GM10248 (cell line): ENCODE results near the gene RAB2B.

Experiments used
- CTCF ChIA-PET: fragments of 300-600 bp; sonication (Branson Sonifier 250); formaldehyde crosslinking; extraction: SDS; loops from one replicate; lab custom pipeline; 2021; ENCODE audit warnings: antibody characterized with exemption; lab: Yijun Ruan, JAX
- POLR2A ChIA-PET: fragments of 350-650 bp; sonication (Branson Sonifier 250); formaldehyde crosslinking; extraction: SDS; loops from one replicate; lab custom pipeline; 2020; ENCODE audit warnings: antibody characterized with exemption; lab: Yijun Ruan, JAX
- DNase-seq: peaks from one replicate; pipeline ENCODE4 v3.0.0; 2012; ENCODE audit errors: extremely low spot score
- TF ChIP-seq, protein P1 (sequence below): IDR thresholded peaks from 2 replicates; pipeline ENCODE4 v1.5.1; 2012; ENCODE audit warnings: mild to moderate bottlenecking, low read depth; ENCODE audit errors: extremely low read depth, missing control alignments, control extremely low read depth

The RAB2B gene

DNA sequence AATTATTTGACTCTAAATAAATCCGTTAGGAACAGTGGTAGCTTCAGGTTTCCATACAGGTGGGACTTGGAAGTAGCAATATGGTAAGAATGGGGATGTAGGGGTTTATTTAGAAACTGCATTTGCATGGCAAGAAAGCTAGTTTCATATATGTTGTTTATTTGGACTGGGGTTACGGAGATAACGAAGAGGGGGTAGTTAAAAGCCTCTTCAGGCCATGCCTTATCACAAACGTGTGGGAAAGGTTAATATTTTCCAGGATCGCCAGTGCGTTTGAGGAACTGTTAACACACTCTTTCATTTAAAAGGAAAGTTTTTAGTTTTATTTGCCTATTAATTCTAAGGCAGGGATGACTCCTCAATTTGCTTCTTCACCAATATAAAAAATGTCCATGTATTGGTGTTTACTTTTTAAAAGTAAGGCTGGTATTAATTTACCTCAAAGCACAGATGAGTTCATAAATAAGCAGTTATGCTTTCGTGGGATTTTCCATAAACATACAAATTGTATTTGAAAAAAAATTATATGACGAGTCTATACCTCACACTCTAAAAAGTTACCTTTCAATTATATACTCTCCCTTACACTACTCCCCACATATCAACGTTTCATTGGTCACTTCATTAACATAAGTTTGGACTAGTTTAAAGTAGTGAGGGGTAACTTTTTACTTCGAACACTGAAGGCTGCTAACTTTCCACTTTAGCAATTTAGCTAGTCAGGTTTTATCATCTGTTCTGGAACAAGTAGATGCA is 814 bp downstream of the RAB2B start:
- ChIA-PET CTCF (interaction anchor here (0.6 to 4.1 kb wide), 20 partner anchors 11 to 221 kb away, joined by 3 to 34 read pairs (median 4); partner anchors contain the start of genes CHD8 and METTL3), POLR2A (interaction anchor here (2.0 kb wide), 1 partner anchor 35 kb away, joined by 4 read pairs; the partner anchor contains the start of gene METTL3)
- no peak for DNase-seq
- TF ChIP-seq, protein P1, sequence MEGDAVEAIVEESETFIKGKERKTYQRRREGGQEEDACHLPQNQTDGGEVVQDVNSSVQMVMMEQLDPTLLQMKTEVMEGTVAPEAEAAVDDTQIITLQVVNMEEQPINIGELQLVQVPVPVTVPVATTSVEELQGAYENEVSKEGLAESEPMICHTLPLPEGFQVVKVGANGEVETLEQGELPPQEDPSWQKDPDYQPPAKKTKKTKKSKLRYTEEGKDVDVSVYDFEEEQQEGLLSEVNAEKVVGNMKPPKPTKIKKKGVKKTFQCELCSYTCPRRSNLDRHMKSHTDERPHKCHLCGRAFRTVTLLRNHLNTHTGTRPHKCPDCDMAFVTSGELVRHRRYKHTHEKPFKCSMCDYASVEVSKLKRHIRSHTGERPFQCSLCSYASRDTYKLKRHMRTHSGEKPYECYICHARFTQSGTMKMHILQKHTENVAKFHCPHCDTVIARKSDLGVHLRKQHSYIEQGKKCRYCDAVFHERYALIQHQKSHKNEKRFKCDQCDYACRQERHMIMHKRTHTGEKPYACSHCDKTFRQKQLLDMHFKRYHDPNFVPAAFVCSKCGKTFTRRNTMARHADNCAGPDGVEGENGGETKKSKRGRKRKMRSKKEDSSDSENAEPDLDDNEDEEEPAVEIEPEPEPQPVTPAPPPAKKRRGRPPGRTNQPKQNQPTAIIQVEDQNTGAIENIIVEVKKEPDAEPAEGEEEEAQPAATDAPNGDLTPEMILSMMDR, result no peak

DNA sequence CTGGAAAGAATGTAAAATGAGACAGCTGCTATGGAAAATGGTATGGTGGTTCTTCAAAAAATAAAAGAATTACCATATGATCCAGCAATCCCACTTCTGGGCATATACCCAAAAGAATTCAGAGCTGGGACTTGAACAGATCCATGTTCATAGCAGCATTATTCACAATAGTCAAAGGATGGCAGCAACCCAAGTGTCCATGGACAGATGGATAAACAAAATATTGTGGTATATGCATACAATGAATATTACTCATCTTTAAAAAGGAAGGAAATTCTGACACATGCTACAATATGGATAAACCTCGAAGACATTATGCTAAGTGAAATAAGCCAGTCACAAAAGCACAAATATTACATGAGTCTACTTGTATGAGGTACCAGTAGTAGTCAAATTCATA is 9.1 kb downstream of the RAB2B start:
- CTCF ChIA-PET, result interaction anchor here (1.1 to 3.6 kb wide), 2 partner anchors 10 to 11 kb away, joined by 5 to 18 read pairs; partner anchors contain the start of genes CHD8 and TOX4
- POLR2A ChIA-PET, result no interaction called here
- no peak for DNase-seq
- TF ChIP-seq, protein P1, result no peak

DNA sequence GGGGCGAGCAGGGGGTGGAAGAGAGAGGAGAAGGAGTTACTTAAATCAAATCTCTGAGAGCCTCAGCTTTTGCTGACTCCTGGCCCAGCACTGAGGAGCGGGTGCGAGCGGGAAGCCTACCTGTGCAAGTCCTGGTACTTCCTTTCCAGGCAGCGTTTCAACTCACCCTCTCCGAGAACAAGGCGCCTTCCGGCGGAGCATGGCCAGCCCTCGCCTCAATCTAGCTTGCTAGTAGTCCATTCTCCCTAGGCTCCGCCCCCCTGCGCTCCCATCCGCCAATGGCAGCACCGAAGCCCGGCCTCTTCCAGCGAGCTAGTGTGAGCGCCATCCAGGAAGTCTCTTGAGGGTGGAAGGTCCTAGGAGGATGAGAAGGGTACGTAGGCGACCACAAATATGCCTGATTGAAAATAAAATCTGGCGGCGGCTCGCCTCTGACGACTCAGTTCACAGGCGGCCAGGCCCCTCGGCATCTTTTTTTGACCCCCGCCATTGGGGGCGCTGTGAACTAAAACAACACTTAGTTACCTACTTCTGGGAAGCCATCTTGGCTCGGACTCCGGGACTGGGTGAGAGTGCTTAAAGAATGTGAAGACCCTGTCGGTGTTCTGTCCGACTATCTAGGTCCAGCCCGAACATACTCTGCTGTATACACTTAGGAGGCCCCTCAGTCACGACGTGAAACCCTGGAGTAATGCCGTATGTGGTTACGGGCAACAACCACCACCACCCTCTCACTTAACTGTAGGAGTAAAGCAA is 20.7 kb downstream of the RAB2B start, which contains the start of gene CHD8:
Gene CHD8 (minus strand): TSS at position 212 of the 756 bp plus-strand sequence. CDS start 24,480 bp downstream, outside the sequence.
- TF ChIP-seq, protein P1, result peak; percentile 73
- DNase-seq, result peak; percentile 98
- ChIA-PET CTCF (interaction anchor here (0.7 to 3.7 kb wide), 23 partner anchors 10 to 241 kb away, joined by 3 to 40 read pairs (median 4); partner anchors contain the start of genes METTL3, RAB2B and TOX4), POLR2A (interaction anchor here (0.6 to 1.8 kb wide), 6 partner anchors 11 to 149 kb away, joined by 3 to 22 read pairs (median 3); partner anchors contain the start of gene METTL3)

DNA sequence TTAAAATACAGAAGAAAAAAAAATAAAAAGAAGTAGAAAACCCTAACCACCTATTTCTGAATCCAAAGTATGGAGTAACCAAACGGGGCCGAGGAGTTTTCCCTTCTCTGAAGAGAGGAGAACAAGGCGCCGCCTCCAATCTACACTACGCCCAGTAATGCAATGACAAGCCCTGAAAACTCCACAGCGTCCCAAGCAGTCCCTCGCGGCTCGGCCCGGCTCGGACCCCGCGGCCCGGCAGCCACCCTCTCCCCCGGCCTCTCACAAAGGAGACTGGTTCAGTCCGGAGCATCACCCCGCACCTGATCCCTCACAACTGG is 21.2 kb downstream of the RAB2B start:
- ChIA-PET POLR2A (interaction anchor here (0.8 to 1.8 kb wide), 5 partner anchors 9 to 56 kb away, joined by 3 to 22 read pairs (median 3); partner anchors contain the start of gene METTL3), CTCF (interaction anchor here (0.7 to 3.7 kb wide), 21 partner anchors 10 to 241 kb away, joined by 3 to 40 read pairs (median 4); partner anchors contain the start of genes METTL3, RAB2B and TOX4)
- TF ChIP-seq, protein P1, result no peak
- no peak for DNase-seq

DNA sequence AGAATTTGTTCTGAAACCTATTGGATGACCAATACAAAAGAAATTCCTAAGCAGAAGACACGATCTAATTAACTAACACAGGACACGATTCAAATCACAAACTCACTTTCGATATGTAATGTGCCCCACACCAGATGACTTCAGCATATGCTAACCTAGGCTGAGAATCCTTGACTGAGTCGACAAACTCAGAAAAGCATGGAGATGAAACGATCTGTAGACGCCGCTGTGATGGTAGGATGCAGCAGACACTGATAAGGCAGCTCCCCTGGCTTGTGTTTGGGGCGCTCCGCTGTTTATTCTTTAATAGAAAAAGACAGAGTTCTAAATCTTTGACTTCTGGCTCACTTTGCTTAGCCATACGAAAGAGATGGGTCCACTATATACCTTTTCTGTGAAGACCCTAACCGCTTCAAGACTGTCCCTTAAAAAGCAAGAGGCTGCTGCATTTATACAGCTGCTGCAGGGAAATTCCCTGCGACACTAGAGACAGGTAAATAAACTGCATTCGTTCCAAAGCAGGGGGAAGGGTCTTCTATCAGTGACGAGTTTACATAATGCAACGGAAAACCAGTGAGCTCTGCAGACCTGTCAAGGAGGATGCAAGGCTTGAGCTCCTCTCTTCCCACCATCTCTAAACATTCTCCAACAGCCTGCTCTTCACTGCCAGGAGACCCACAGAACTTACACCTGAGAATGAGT is 21.8 kb downstream of the RAB2B start:
- CTCF ChIA-PET, result interaction anchor here (0.9 to 3.7 kb wide), 10 partner anchors 10 to 240 kb away, joined by 3 to 40 read pairs (median 4); no protein-coding TSS in a partner anchor
- POLR2A ChIA-PET, result interaction anchor here (1.1 to 1.8 kb wide), 2 partner anchors 9 to 18 kb away, joined by 6 to 22 read pairs; no protein-coding TSS in a partner anchor
- TF ChIP-seq, protein P1, result no peak
- no peak for DNase-seq
